KG1 (cell line): ENCODE measurements around the gene UBA3.
A peak's percentile ranks its signal among the peaks of the same experiment; 100 is the strongest.

Experiments
- DNase-seq: peaks from one replicate; lab custom pipeline; 2025; lab: John Stamatoyannopoulos, UW

UBA3 gene

DNA sequence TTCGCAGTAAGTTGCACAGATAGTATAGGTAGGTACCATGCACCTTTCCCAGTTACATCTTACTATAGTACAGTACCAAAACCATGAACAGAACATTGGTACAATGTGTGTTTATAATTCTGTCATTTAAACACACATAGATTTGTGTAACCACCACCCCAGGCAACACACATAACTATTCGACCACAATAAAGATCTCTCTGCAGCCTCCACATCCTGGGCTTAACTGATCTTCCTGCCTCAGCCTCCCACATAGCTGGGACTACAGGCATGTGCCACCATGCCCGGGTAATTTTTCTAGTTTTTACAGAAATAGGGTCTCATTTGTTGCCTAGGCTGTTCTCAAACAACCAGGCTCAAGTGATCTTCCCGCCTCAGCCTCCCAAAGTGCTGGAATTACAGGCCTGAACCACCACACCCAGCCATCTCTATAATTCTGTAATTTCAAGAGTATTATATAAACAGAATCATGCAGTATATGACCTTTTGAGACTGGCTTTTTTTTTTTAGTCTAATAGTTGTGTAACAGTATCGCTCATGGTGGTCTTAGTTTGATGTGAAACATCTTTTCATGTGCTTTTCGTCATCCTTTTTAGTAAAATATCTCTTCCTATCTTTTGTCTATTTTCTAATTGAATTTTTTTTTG is 14.7 kb downstream of the UBA3 start:
- no peak for DNase-seq

- DNase-seq, result no peak
These were observed 16.5 kb downstream of the UBA3 start for GRCh38 chr3:69063636-69064035.

DNA sequence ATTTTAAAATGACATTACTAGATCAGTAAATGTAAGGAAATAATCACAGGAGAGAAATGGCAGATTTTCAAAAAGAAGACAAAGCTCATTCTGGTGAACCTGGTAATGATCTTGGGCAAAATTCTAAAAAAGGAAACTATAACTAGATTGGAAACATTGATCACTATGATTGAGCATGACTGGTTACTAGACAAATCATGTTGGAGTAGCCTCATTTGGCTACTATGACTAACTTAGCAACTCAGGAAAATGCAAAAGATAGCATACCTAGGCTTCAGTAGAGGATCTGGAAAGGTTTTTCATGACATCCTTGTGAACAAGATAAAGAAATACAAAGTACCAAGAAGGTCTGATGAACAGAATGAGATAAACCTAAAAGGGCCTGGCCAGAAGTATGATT is 20.5 kb downstream of the UBA3 start:
- no peak for DNase-seq

GRCh38 chr3:69058947-69059224 is 21.3 kb downstream of the UBA3 start:
- no peak for DNase-seq

DNA sequence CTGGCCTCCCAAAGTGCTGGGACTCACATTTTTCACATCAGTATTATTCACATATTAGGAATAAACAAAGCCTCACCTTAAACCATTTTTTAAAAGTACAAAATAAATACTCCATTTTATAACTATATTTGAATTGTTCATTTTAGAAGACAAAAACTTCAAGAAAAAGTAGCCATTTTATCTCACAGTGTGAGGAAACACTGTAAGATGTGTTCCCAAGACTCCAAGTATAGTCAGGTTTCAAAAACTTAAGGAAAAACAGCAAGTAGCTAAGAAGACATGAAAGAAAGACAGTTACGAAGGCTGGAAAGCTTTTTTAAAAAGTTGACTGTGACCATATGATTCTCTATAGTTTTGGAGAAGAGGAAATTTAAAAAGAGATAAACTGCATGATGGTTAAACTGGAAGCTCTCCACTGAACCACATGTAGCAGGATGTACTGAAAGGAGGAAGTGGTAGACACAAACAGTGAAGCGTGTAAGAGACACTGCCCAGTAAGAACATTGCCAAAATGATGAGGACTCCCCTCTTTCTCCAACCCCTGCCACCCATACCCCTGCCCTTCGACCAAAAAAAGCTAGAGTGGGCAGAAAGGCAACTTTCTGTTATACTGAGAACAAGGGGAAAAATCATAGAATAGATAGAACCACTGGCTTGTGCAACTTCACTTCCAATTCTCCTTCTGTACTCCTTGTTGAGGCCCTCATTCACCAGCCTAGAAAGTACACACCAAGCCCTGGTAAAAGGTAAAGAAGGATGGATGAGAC is 21.8 kb downstream of the UBA3 start:
- no peak for DNase-seq

- no peak for DNase-seq
These were observed 27.7 kb downstream of the UBA3 start for GRCh38 chr3:69052472-69052898.

GRCh38 chr3:69051756-69052471 is 28.3 kb downstream of the UBA3 start, which contains the start of gene TMF1:
Gene TMF1, minus strand, starts transcription at chr3:69052333. Its CDS starts 247 bp downstream, at chr3:69052086.
- DNase-seq, result no peak

DNA sequence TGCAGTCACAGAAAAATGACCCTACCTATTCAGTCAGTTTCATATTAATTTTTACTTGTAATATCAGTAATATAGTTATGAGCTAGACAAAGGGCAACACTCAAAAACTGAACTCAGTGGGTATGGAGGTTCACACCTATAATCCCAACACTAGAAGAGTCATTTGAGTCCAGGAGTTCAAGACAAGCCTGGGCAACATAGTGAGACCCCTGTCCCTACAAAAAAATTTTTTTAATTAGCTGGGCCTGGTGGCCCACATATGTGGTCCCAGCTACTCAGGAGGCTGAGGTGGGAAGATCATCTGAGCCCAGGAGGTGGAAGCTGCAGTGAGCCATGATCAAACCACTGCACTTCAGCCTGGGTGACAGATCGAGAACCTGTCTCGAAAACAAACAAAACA is 31.2 kb downstream of the UBA3 start:
- DNase-seq, result no peak

DNA sequence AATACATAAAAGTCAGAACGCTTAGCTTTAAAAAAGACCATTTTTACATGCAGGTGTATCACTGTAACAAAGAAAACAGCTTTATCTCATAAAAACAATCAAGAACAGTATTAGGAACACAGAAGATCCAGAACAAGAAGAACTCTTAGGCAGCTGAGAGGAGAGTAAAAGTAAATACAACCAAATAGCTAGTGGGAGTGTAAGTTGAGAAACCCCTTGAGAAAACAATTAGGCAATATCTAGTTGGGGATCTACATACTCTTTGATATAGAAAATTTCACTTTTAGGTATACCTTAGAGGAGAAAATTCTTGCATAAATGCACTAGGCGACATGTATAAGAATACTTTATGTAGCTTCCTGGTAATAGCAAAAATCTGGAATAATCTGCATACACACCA is 35.6 kb downstream of the UBA3 start:
- DNase-seq, result no peak

DNA sequence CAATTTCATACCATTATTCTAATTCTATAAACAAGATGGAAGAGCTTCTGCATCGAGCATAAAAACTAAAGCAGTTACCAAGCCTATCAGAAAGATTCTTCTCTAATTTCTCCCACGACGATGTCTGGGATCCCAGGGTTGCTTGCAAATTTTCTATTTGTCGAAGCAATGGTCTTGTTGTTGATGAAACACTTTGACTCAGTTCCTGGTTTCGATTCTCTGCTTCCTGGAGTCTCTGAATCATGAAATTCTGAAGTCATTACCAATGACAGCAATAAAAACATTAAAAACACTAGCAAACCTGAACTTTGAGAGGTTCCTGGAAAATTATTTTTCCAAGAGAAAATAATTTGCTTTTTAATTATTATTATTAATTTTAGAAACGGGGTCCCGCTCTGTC is 46.7 kb downstream of the UBA3 start:
- no peak for DNase-seq

DNA sequence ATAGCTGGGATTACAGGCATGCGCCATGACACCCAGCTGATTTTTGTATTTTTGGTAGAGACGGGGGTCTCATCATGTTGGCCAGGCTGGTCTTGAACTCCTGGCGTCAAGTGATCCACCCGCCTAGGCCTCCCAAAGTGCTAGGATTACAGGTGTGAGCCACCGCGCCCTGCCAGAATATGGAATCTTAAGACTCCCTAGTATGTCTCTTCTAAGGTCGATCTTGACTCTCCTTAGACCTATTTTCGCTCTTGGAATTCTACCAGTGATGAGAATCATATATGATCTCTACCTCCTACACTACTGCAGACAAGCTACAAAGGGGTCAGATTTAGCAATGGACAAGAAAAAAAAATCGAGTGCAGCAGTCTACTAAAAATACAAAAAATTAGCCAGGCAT is 47.4 kb downstream of the UBA3 start:
- no peak for DNase-seq

- no peak for DNase-seq
These were observed 48.0 kb downstream of the UBA3 start for GRCh38 chr3:69032142-69032541.

GRCh38 chr3:69031635-69032034 is 48.5 kb downstream of the UBA3 start:
- no peak for DNase-seq

GRCh38 chr3:69020857-69021256 is 59.3 kb downstream of the UBA3 start:
- DNase-seq, result no peak

DNA sequence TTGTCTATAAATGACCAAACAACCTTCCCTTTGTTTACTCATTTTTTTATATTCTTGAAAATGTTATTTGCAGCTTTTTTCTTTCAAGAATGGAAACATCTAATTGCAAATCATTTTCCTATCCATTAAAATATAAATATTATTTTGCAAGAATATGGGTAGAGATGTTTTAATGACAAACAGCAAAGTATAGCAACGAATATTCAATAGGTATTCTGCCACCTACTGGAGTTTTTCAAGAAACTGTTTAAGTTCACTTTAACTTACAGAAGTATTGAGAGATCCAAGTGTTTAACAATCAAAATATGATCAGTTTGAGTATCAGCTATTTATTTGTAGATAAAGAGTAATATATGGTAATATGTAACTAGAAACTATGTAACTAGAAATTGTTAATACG is 59.7 kb downstream of the UBA3 start:
- peak; percentile 3 for DNase-seq

DNA sequence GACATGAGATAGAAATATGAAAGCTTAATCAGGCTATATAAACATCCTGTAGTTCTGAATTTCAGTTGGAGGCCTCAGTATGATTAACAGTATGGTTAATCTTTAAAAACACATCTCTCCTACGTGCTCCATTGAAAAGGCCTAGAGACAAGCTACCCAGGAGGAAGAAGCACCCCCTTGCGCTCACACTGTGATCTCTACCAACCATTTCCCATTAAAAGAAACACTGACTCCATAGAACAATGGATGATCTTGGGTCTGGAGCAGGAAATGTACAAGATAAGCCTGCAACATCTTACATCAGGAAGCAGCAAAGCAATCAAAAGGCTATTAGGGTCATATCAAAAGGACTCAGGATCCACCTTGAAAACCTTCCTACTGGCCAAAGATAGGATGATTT is 63.3 kb downstream of the UBA3 start:
- no peak for DNase-seq

GRCh38 chr3:69016102-69016501 is 64.1 kb downstream of the UBA3 start:
- no peak for DNase-seq

- DNase-seq, result no peak
These were observed 66.1 kb downstream of the UBA3 start for GRCh38 chr3:69014022-69014580.

- DNase-seq, result peak; percentile 69
These were observed 66.7 kb downstream of the UBA3 start, which contains the start of gene EOGT for GRCh38 chr3:69013253-69014021. Gene EOGT, minus strand, starts transcription at chr3:69013684. Its CDS starts 3,838 bp downstream, at chr3:69009846.

DNA sequence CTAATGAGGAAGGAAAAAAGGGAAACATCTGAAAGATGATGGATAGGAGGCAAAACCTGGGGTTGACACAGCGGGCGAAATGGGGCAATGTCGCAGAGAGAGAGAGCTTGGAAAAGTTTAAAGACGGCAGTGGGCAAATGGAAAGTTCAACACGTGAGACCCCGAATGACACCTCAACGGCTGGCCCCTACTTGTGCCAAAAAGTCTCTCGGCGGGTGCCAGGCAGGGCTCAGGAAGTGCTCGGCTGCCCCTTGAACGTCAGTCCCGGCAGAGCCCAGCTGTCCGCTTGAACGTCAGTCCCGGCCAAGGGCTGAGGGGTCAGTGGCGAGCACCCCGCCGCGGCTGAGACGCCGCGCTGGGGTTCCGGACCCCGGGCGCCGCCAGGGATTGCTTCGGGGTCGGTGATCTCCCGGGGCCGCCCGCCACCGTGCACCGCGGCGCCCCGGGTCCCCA is 67.3 kb downstream of the UBA3 start:
- DNase-seq, result no peak

- no peak for DNase-seq
These were observed 67.9 kb downstream of the UBA3 start for GRCh38 chr3:69012100-69012799.
